Osteocyte (in vitro differentiated cells): ENCODE results near the gene ZCCHC2. TPM values are rescaled to one million over a fixed set of nuclear protein-coding genes. Genes with fewer than 3 reads are reported as not detected.

ENCODE experiments used
- DNase-seq: peaks from one replicate; pipeline ENCODE4 v3.0.0; 2021; ENCODE audit warnings: mixed read lengths; ENCODE audit not compliant: unreplicated experiment; ENCODE audit errors: extremely low spot score
- H3K27ac Mint-ChIP-seq: one replicate; pipeline ENCODE4 v1.8.0; 2021; ENCODE audit warnings: mild to moderate bottlenecking, mixed read lengths; ENCODE audit not compliant: unreplicated experiment
- H3K27me3 Mint-ChIP-seq: one replicate; pipeline ENCODE4 v1.8.0; 2021; ENCODE audit warnings: mixed read lengths; ENCODE audit not compliant: unreplicated experiment
- H3K36me3 Mint-ChIP-seq: one replicate; pipeline ENCODE4 v1.8.0; 2021; ENCODE audit warnings: mixed read lengths; ENCODE audit not compliant: unreplicated experiment
- H3K4me1 Mint-ChIP-seq: one replicate; pipeline ENCODE4 v1.8.0; 2021; ENCODE audit warnings: mixed read lengths; ENCODE audit not compliant: unreplicated experiment
- H3K4me3 Mint-ChIP-seq: one replicate; pipeline ENCODE4 v1.8.0; 2021; ENCODE audit warnings: mild to moderate bottlenecking, moderate library complexity, mixed read lengths; ENCODE audit not compliant: unreplicated experiment
- H3K9me3 Mint-ChIP-seq: one replicate; pipeline ENCODE4 v1.8.0; 2021; ENCODE audit warnings: mixed read lengths; ENCODE audit not compliant: unreplicated experiment
- CTCF ChIP-seq: fragments of 200-600 bp; sonication (generic); IDR thresholded peaks from 2 replicates; pipeline ENCODE4 v1.5.0; 2021; ENCODE audit warnings: antibody characterized with exemption, mild to moderate bottlenecking, moderate library complexity
- total RNA-seq: library from RNA; stranded (reverse); gene quantifications from 2 replicates; pipeline ENCODE4 v1.2.1, GENCODE V29; 2021

The ZCCHC2 gene
- total RNA-seq, 1 donor from 2014 or later, result 11.2 TPM

DNA sequence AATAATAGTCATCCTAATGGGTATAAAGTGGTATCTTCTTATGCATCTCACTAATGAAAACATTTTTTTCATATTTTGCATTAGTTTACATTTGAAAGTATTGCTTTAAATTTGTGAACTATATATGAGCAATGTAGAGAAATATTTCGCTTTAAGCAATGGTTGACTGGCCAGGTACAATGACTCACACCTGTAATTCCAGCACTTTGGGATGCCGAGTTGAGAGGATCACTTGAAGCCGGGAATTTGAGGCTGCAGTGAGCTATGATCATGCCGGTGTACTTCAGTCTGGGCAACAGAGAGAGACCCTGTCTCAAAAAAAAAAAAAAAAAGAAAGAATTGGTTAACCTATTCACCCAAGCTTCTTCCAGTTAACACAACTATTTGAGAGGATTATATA, 15.1 kb downstream of the ZCCHC2 start:
- DNase-seq, result no peak
- TF ChIP-seq CTCF, result no peak
- Mint-ChIP-seq H3K36me3 (peaks cover 13% of the 10 kb centered on the region), H3K4me1 (peaks cover 4% of the 10 kb centered on the region), H3K4me3 (no peak overlapping the region), H3K27me3 (no peaks in the 10 kb centered on the region), H3K27ac (no peak overlapping the region), H3K9me3 (no peaks in the 10 kb centered on the region)

DNA sequence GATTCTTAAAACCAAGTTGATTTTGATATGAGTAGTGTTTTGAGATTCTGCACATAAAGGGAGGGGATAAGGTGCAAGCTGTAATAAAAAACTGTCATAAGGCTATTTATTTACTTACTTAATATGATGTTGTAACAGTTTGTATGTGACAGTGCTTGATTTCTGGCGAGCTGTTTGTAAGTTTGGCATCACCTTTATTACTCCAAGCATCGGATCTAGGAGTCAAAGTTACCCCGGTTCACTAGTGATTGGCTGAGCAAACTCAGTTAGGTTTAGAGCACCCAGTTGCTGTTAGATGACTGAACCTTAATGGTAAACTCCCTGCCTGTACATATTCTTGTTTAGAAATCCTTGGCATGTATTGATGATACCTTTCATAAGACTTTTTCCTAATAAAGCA, 16.1 kb downstream of the ZCCHC2 start:
- Mint-ChIP-seq H3K27ac (no peak overlapping the region), H3K27me3 (no peaks in the 10 kb centered on the region), H3K36me3 (peaks cover 22% of the 10 kb centered on the region), H3K4me1 (peaks cover 4% of the 10 kb centered on the region), H3K4me3 (no peak overlapping the region), H3K9me3 (no peaks in the 10 kb centered on the region)
- no peak for TF ChIP-seq CTCF
- DNase-seq, result no peak

- Mint-ChIP-seq H3K9me3 (no peaks in the 10 kb centered on the region), H3K36me3 (peaks cover 28% of the 10 kb centered on the region), H3K27ac (no peak overlapping the region), H3K4me3 (no peak overlapping the region), H3K4me1 (peaks cover 4% of the 10 kb centered on the region), H3K27me3 (no peaks in the 10 kb centered on the region)
- no peak for TF ChIP-seq CTCF
- DNase-seq, result no peak
Measured at GRCh38 chr18:62539284-62540165, 16.7 kb downstream of the ZCCHC2 start.

DNA sequence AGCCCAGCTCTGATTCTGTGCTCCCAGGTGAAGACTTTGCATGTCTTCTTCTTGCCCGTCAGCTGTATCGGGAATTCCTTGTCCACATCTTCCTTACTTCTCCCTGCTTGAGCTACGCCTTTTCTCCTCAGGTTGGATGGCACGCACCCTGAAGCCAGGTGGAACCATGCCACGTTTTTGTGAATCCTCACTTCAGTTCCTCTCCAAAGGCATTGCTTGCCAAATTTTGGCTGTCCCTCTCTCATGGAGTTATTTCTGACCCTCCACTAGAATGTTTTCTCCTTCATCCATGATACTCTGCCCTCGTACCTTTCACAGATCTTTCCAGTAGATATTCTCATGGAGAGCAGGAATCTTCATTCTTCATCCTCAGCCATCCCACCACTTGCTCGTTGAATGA, 20.2 kb downstream of the ZCCHC2 start:
- TF ChIP-seq CTCF, result no peak
- Mint-ChIP-seq H3K36me3 (peaks cover 37% of the 10 kb centered on the region), H3K27me3 (no peaks in the 10 kb centered on the region), H3K4me3 (no peak overlapping the region), H3K4me1 (no peaks in the 10 kb centered on the region), H3K9me3 (no peaks in the 10 kb centered on the region), H3K27ac (no peak overlapping the region)
- no peak for DNase-seq

DNA sequence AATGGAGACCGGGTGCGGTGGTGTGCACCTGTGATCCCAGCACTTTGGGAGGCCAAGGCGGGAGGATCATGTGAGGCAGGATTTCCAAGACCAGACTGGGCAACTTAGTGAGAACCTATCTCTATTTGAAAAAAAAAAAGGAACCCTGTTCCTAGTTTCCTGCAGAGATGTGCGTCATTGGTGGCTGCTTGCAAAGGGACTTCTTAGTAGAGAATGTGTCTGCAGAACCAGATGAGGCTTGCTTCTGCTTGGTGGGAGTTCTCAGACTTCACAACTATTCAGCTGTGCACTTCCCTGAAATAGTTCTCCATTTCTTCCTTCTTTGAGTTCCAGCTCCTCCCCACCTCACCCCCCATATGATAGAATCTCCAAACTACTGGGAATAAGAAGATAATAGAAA, 22.3 kb downstream of the ZCCHC2 start:
- Mint-ChIP-seq H3K36me3 (peaks cover 37% of the 10 kb centered on the region), H3K4me1 (no peaks in the 10 kb centered on the region), H3K27ac (no peak overlapping the region), H3K9me3 (no peaks in the 10 kb centered on the region), H3K4me3 (no peak overlapping the region), H3K27me3 (no peaks in the 10 kb centered on the region)
- no peak for TF ChIP-seq CTCF
- DNase-seq, result no peak
